OCI-LY1 (cell line): ENCODE data around the gene FBXL17.

Experiments
- H2AFZ ChIP-seq: fragments of 200-600 bp; sonication (generic), shearing (Covaris generic); 2 replicates; pipeline ENCODE4 v1.6.0; 2014; ENCODE audit warnings: antibody characterized with exemption, mild to moderate bottlenecking, low read length
- H3F3A ChIP-seq: fragments of 200-600 bp; sonication (generic), shearing (Covaris generic); 2 replicates; pipeline ENCODE4 v1.6.0; 2014; ENCODE audit warnings: mild to moderate bottlenecking, antibody characterized with exemption, low read length, moderate library complexity; ENCODE audit not compliant: insufficient read depth
- H3K27ac ChIP-seq: fragments of 200-600 bp; sonication (generic); 2 replicates; pipeline ENCODE4 v1.5.1; 2014; ENCODE audit warnings: low read length, mixed run types, mild to moderate bottlenecking, low read depth; ENCODE audit not compliant: poor library complexity, severe bottlenecking
- H3K27me3 ChIP-seq: fragments of 200-600 bp; sonication (generic); 2 replicates; pipeline ENCODE4 v1.6.0; 2014; ENCODE audit warnings: antibody characterized with exemption, mild to moderate bottlenecking, low read length, moderate library complexity; ENCODE audit not compliant: insufficient read depth
- H3K36me3 ChIP-seq: fragments of 200-600 bp; sonication (generic); 2 replicates; pipeline ENCODE4 v1.6.1; 2014; ENCODE audit warnings: mild to moderate bottlenecking, antibody characterized with exemption, low read length, moderate library complexity, mixed read lengths; ENCODE audit not compliant: insufficient read depth
- H3K4me1 ChIP-seq: fragments of 200-600 bp; sonication (generic); 2 replicates; pipeline ENCODE4 v1.5.1; 2014; ENCODE audit warnings: mild to moderate bottlenecking, low read length, moderate library complexity; ENCODE audit not compliant: insufficient read depth, severe bottlenecking
- H3K4me2 ChIP-seq: fragments of 200-600 bp; sonication (generic), shearing (Covaris generic); 2 replicates; pipeline ENCODE4 v1.6.1; 2014; ENCODE audit warnings: low read length
- H3K4me3 ChIP-seq: fragments of 200-600 bp; sonication (generic); 2 replicates; pipeline ENCODE4 v1.5.1; 2014; ENCODE audit warnings: low read length, low read depth, mild to moderate bottlenecking, mixed read lengths; ENCODE audit not compliant: poor library complexity, severe bottlenecking
- H3K79me2 ChIP-seq: fragments of 200-600 bp; shearing (Covaris generic); 2 replicates; pipeline ENCODE4 v1.6.1; 2016; ENCODE audit warnings: mixed run types, low read length, mixed read lengths; ENCODE audit not compliant: insufficient read depth
- H3K9ac ChIP-seq: fragments of 200-600 bp; sonication (generic), shearing (Covaris generic); 2 replicates; pipeline ENCODE4 v1.6.1; 2014; ENCODE audit warnings: mild to moderate bottlenecking, low read length, mixed read lengths
- H3K9me2 ChIP-seq: fragments of 200-600 bp; sonication (generic), shearing (Covaris generic); 2 replicates; pipeline ENCODE4 v1.6.1; 2014; ENCODE audit warnings: low read depth, mild to moderate bottlenecking, low read length, mixed read lengths
- H3K9me3 ChIP-seq: fragments of 200-600 bp; shearing (Covaris generic); 2 replicates; pipeline ENCODE4 v1.6.1; 2014; ENCODE audit warnings: low read length, mixed read lengths
- H4K20me1 ChIP-seq: fragments of 200-600 bp; sonication (generic), shearing (Covaris generic); 2 replicates; pipeline ENCODE4 v1.6.0; 2016; ENCODE audit warnings: mild to moderate bottlenecking, low read length; ENCODE audit not compliant: insufficient read depth
- CTCF ChIP-seq: fragments of 200-600 bp; sonication (generic), shearing (Covaris generic); IDR thresholded peaks from 2 replicates; pipeline ENCODE4 v1.5.1; 2017; ENCODE audit warnings: mild to moderate bottlenecking, antibody characterized with exemption, low read length, moderate library complexity, mixed read lengths
- EZH2 ChIP-seq: fragments of 200-600 bp; sonication (generic), shearing (Covaris generic); IDR thresholded peaks from 2 replicates; pipeline ENCODE4 v1.8.0; 2017; ENCODE audit warnings: borderline replicate concordance, mixed run types, mild to moderate bottlenecking, antibody characterized with exemption, low read length, moderate library complexity, mixed read lengths

The FBXL17 gene

GRCh38 chr5:107868650-107869409 lies 513.1 kb downstream of the FBXL17 start:
- no peaks in the 10 kb centered on the region for H4K20me1 ChIP-seq
- H3K9ac ChIP-seq: no peak overlapping the region
- H3K9me3 ChIP-seq: no peaks in the 10 kb centered on the region
- H3K4me2 ChIP-seq: no peak overlapping the region
- no peaks in the 10 kb centered on the region for H3K79me2 ChIP-seq
- no peak overlapping the region for H3K27ac ChIP-seq
- no peaks in the 10 kb centered on the region for H3K27me3 ChIP-seq
- no peak overlapping the region for H3K4me3 ChIP-seq
- no peak overlapping the region for H2AFZ ChIP-seq
- no peaks in the 10 kb centered on the region for H3F3A ChIP-seq
- TF ChIP-seq CTCF (no peak), EZH2 (no peak)
- no peaks in the 10 kb centered on the region for H3K4me1 ChIP-seq
- H3K9me2 ChIP-seq: no peaks in the 10 kb centered on the region
- H3K36me3 ChIP-seq: no peaks in the 10 kb centered on the region

GRCh38 chr5:107867266-107867665 lies 514.6 kb downstream of the FBXL17 start:
- Histone ChIP-seq H3K9ac (no peak overlapping the region), H3F3A (no peaks in the 10 kb centered on the region), H3K27me3 (no peaks in the 10 kb centered on the region), H3K9me3 (no peaks in the 10 kb centered on the region), H3K4me1 (no peaks in the 10 kb centered on the region), H3K36me3 (no peaks in the 10 kb centered on the region), H3K4me2 (no peak overlapping the region), H2AFZ (no peak overlapping the region), H3K27ac (no peak overlapping the region), H3K4me3 (no peak overlapping the region), H3K9me2 (no peaks in the 10 kb centered on the region), H4K20me1 (no peaks in the 10 kb centered on the region), H3K79me2 (no peaks in the 10 kb centered on the region)
- TF ChIP-seq CTCF: no peak
- TF ChIP-seq EZH2: no peak

- no peaks in the 10 kb centered on the region for H3K9me2 ChIP-seq
- no peaks in the 10 kb centered on the region for H3K4me1 ChIP-seq
- no peaks in the 10 kb centered on the region for H3K79me2 ChIP-seq
- H4K20me1 ChIP-seq: no peaks in the 10 kb centered on the region
- H3K4me2 ChIP-seq: no peak overlapping the region
- no peaks in the 10 kb centered on the region for H3K36me3 ChIP-seq
- no peaks in the 10 kb centered on the region for H3K27me3 ChIP-seq
- H3K27ac ChIP-seq: no peak overlapping the region
- H3K4me3 ChIP-seq: no peak overlapping the region
- H3K9me3 ChIP-seq: no peaks in the 10 kb centered on the region
- no peak overlapping the region for H3K9ac ChIP-seq
- no peak for TF ChIP-seq EZH2
- TF ChIP-seq CTCF: no peak
- H2AFZ ChIP-seq: no peak overlapping the region
- H3F3A ChIP-seq: no peaks in the 10 kb centered on the region
Measured at GRCh38 chr5:107864793-107865192, 517.1 kb downstream of the FBXL17 start.
